Astrocyte (in vitro differentiated cells and primary cell): ENCODE results near the gene USP31. TPM values are rescaled to one million over a fixed set of nuclear protein-coding genes. Genes with fewer than 3 reads are reported as not detected.

Experiments
- DNase-seq: peaks from one replicate; pipeline ENCODE4 v3.0.0-alpha.2; 2010; ENCODE audit warnings: low read depth
- FAIRE-seq: peaks from 2 replicates; lab custom pipeline; 2011; peaks lifted over from hg19 to GRCh38; lab: Jason Lieb, UNC
- H2AFZ ChIP-seq: 2 replicates; pipeline ENCODE4 v1.6.0; 2012; ENCODE audit warnings: low read depth, low read length, inconsistent platforms
- H3K27ac ChIP-seq: 2 replicates; pipeline ENCODE4 v1.5.1; 2011; ENCODE audit warnings: low read depth, low read length, inconsistent platforms
- H3K27me3 ChIP-seq: 2 replicates; pipeline ENCODE4 v1.6.0; 2011; ENCODE audit warnings: low read length, inconsistent platforms; ENCODE audit not compliant: insufficient read depth
- H3K36me3 ChIP-seq: 2 replicates; pipeline ENCODE4 v1.5.1; 2011; ENCODE audit warnings: low read length, inconsistent platforms; ENCODE audit not compliant: insufficient read depth
- H3K4me1 ChIP-seq: 2 replicates; pipeline ENCODE4 v1.5.1; 2011; ENCODE audit warnings: low read length, inconsistent platforms; ENCODE audit not compliant: insufficient read depth
- H3K4me2 ChIP-seq: 2 replicates; pipeline ENCODE4 v1.6.0; 2012; ENCODE audit warnings: low read length, inconsistent platforms
- H3K4me3 ChIP-seq: 2 replicates; pipeline ENCODE4 v1.5.1; 2011; ENCODE audit warnings: low read depth, mild to moderate bottlenecking, low read length, inconsistent platforms; ENCODE audit not compliant: insufficient read depth
- H3K79me2 ChIP-seq: 2 replicates; pipeline ENCODE4 v1.6.0; 2012; ENCODE audit warnings: mild to moderate bottlenecking, low read length, inconsistent platforms; ENCODE audit not compliant: insufficient read depth
- H3K9ac ChIP-seq: 2 replicates; pipeline ENCODE4 v1.6.0; 2012; ENCODE audit warnings: mild to moderate bottlenecking, low read length, inconsistent platforms
- H3K9me3 ChIP-seq: 2 replicates; pipeline ENCODE4 v1.5.1; 2012; ENCODE audit warnings: low read depth, mild to moderate bottlenecking, low read length, inconsistent platforms; ENCODE audit not compliant: insufficient read depth
- H4K20me1 ChIP-seq: 2 replicates; pipeline ENCODE4 v1.6.0; 2012; ENCODE audit warnings: low read length, inconsistent platforms; ENCODE audit not compliant: insufficient read depth
- H3K27ac Mint-ChIP-seq: one replicate; pipeline ENCODE4 v1.8.0; 2021; ENCODE audit warnings: mild to moderate bottlenecking, mixed read lengths; ENCODE audit not compliant: unreplicated experiment
- H3K27me3 Mint-ChIP-seq: one replicate; pipeline ENCODE4 v1.8.0; 2021; ENCODE audit warnings: low read depth, mixed read lengths; ENCODE audit not compliant: unreplicated experiment
- H3K36me3 Mint-ChIP-seq: one replicate; pipeline ENCODE4 v1.8.0; 2021; ENCODE audit warnings: low read depth, mixed read lengths; ENCODE audit not compliant: unreplicated experiment
- H3K4me1 Mint-ChIP-seq: one replicate; pipeline ENCODE4 v1.8.0; 2021; ENCODE audit warnings: low read depth, mixed read lengths; ENCODE audit not compliant: unreplicated experiment
- H3K4me3 Mint-ChIP-seq: one replicate; pipeline ENCODE4 v1.8.0; 2021; ENCODE audit warnings: mild to moderate bottlenecking, moderate library complexity, mixed read lengths; ENCODE audit not compliant: unreplicated experiment
- H3K9me3 Mint-ChIP-seq: one replicate; pipeline ENCODE4 v1.8.0; 2021; ENCODE audit warnings: mild to moderate bottlenecking, mixed read lengths; ENCODE audit not compliant: unreplicated experiment
- CTCF ChIP-seq: IDR thresholded peaks from 2 replicates; pipeline ENCODE4 v1.5.1; 2011; ENCODE audit warnings: low read depth, mild to moderate bottlenecking, inconsistent platforms, low read length, moderate library complexity; ENCODE audit not compliant: insufficient read depth
- EZH2 ChIP-seq: IDR thresholded peaks from 2 replicates; pipeline ENCODE4 v1.6.1; 2012; ENCODE audit warnings: mild to moderate bottlenecking, low read length, inconsistent platforms; ENCODE audit not compliant: insufficient read depth
- total RNA-seq: library from RNA; stranded (reverse); gene quantifications from 2 replicates; pipeline ENCODE4 v1.2.1, GENCODE V29; 2021

USP31 gene
- total RNA-seq, 1 donor from 2014 or later, result 9.4 TPM

- Mint-ChIP-seq H3K4me1 (peaks cover 13% of the 10 kb centered on the region), H3K36me3 (no peaks in the 10 kb centered on the region), H3K27me3 (peaks cover 3% of the 10 kb centered on the region), H3K27ac (no peak overlapping the region), H3K4me3 (no peak overlapping the region), H3K9me3 (no peaks in the 10 kb centered on the region)
- Histone ChIP-seq H3K36me3 (no peaks in the 10 kb centered on the region), H3K27me3 (no peaks in the 10 kb centered on the region), H3K27ac (no peak overlapping the region), H3K4me1 (peaks cover 6% of the 10 kb centered on the region), H2AFZ (no peak overlapping the region), H4K20me1 (peaks cover 8% of the 10 kb centered on the region), H3K4me2 (no peak overlapping the region), H3K4me3 (no peak overlapping the region), H3K9me3 (no peaks in the 10 kb centered on the region), H3K9ac (no peak overlapping the region), H3K79me2 (no peaks in the 10 kb centered on the region)
- DNase-seq (no peak), FAIRE-seq (no peak)
- TF ChIP-seq EZH2, result no peak
- no peak for TF ChIP-seq CTCF
Measured at GRCh38 chr16:23059433-23059832, 89.8 kb downstream of the USP31 start.

- H3K36me3 Mint-ChIP-seq, result no peaks in the 10 kb centered on the region
- Histone ChIP-seq H3K4me2 (no peak overlapping the region), H2AFZ (no peak overlapping the region), H3K79me2 (no peaks in the 10 kb centered on the region), H4K20me1 (peaks cover 8% of the 10 kb centered on the region), H3K4me1 (peaks cover 6% of the 10 kb centered on the region), H3K9me3 (no peaks in the 10 kb centered on the region), H3K27ac (no peak overlapping the region), H3K9ac (no peak overlapping the region), H3K27me3 (no peaks in the 10 kb centered on the region), H3K36me3 (no peaks in the 10 kb centered on the region), H3K4me3 (no peak overlapping the region)
- H3K27ac Mint-ChIP-seq, result no peak overlapping the region
- FAIRE-seq, result no peak
- no peak for TF ChIP-seq EZH2
- TF ChIP-seq CTCF, result no peak
- peaks cover 3% of the 10 kb centered on the region for H3K27me3 Mint-ChIP-seq
- DNase-seq, result no peak
- H3K4me3 Mint-ChIP-seq, result no peak overlapping the region
- peaks cover 13% of the 10 kb centered on the region for H3K4me1 Mint-ChIP-seq
- H3K9me3 Mint-ChIP-seq, result no peaks in the 10 kb centered on the region
Measured at GRCh38 chr16:23058576-23058975, 90.7 kb downstream of the USP31 start.

GRCh38 chr16:23057013-23057596 lies 92.1 kb downstream of the USP31 start:
- no peaks in the 10 kb centered on the region for H3K9me3 ChIP-seq
- no peak overlapping the region for H3K9ac ChIP-seq
- no peak overlapping the region for H3K27ac ChIP-seq
- no peak overlapping the region for H3K4me2 ChIP-seq
- no peaks in the 10 kb centered on the region for H3K36me3 ChIP-seq
- H3K27ac Mint-ChIP-seq, result no peak overlapping the region
- H3K27me3 ChIP-seq, result peaks cover 2% of the 10 kb centered on the region
- FAIRE-seq (no peak), DNase-seq (no peak)
- H3K4me3 ChIP-seq, result no peak overlapping the region
- no peaks in the 10 kb centered on the region for H3K79me2 ChIP-seq
- no peak for TF ChIP-seq CTCF
- no peak for TF ChIP-seq EZH2
- H3K4me1 Mint-ChIP-seq, result peaks cover 12% of the 10 kb centered on the region
- H3K4me3 Mint-ChIP-seq, result no peak overlapping the region
- peaks cover 5% of the 10 kb centered on the region for H3K27me3 Mint-ChIP-seq
- peaks cover 8% of the 10 kb centered on the region for H4K20me1 ChIP-seq
- no peaks in the 10 kb centered on the region for H3K36me3 Mint-ChIP-seq
- H3K9me3 Mint-ChIP-seq, result no peaks in the 10 kb centered on the region
- peaks cover 6% of the 10 kb centered on the region for H3K4me1 ChIP-seq
- no peak overlapping the region for H2AFZ ChIP-seq
